H1 (cell line): Measurements from ENCODE around the gene RIPOR3. TPM values are rescaled to one million over a fixed set of nuclear protein-coding genes. Genes with fewer than 3 reads are reported as not detected.

Experiments used
- CTCF ChIA-PET: fragments of 300-600 bp; sonication (Branson Sonifier 250); formaldehyde crosslinking; loops from one replicate; lab custom pipeline; 2021; ENCODE audit not compliant: partially characterized antibody; lab: Charles Lee
- POLR2A ChIA-PET: fragments of 300-600 bp; sonication (Branson Sonifier 250); formaldehyde crosslinking; loops from one replicate; lab custom pipeline; 2021; ENCODE audit warnings: inconsistent platforms; ENCODE audit not compliant: partially characterized antibody; lab: Charles Lee
- DNase-seq, 2 experiments: peaks; one replicate each; pipeline versions ENCODE4 v3.0.0 to v3.0.0-alpha.2; 2010 to 2022; ENCODE audit warnings: low spot score in 2 of 2, low read depth in 1 of 2, mixed read lengths in 1 of 2
- FAIRE-seq: peaks from 2 replicates; lab custom pipeline; 2011; peaks lifted over from hg19 to GRCh38; lab: Jason Lieb, UNC
- H2AFZ ChIP-seq: 2 replicates; pipeline ENCODE4 v1.8.1; 2012; ENCODE audit warnings: low read length, inconsistent platforms
- H2AK5ac ChIP-seq: 2 replicates; pipeline ENCODE4 v1.6.1; 2013; ENCODE audit warnings: low read depth, low read length
- H2BK120ac ChIP-seq: replicated peaks from 2 replicates; pipeline ENCODE3; 2013; ENCODE audit warnings: low read depth, low read length, inconsistent platforms
- H2BK12ac ChIP-seq: 2 replicates; pipeline ENCODE4 v1.6.1; 2013; ENCODE audit warnings: low read depth, low read length
- H2BK15ac ChIP-seq: 2 replicates; pipeline ENCODE4 v1.6.1; 2013; ENCODE audit warnings: low read length
- H2BK20ac ChIP-seq: 2 replicates; pipeline ENCODE4 v1.6.1; 2013; ENCODE audit warnings: low read length
- H2BK5ac ChIP-seq: 2 replicates; pipeline ENCODE4 v1.6.1; 2013; ENCODE audit warnings: low read depth, low read length
- H3K14ac ChIP-seq: 2 replicates; pipeline ENCODE4 v1.6.1; 2013; ENCODE audit warnings: inconsistent platforms; ENCODE audit not compliant: insufficient read length
- H3K18ac ChIP-seq: 2 replicates; pipeline ENCODE4 v1.6.1; 2013; ENCODE audit warnings: low read length; ENCODE audit errors: extremely low read depth
- H3K23ac ChIP-seq: 2 replicates; pipeline ENCODE4 v1.6.1; 2013; ENCODE audit warnings: inconsistent platforms; ENCODE audit not compliant: insufficient read length
- H3K23me2 ChIP-seq: 2 replicates; pipeline ENCODE4 v1.6.1; 2013; ENCODE audit warnings: low read depth, low read length
- H3K27ac ChIP-seq: 2 replicates; pipeline ENCODE4 v1.6.1; 2011; ENCODE audit warnings: low read depth, low read length, inconsistent platforms
- H3K27me3 ChIP-seq, 4 experiments: replicated peaks in 1 of 4; 1 replicate in 1 of 4; 2 replicates in 3 of 4; pipeline versions ENCODE4 v1.6.1 to v1.8.1; 2011 to 2013; ENCODE audit warnings: low read length in 3 of 4, mild to moderate bottlenecking in 3 of 4, inconsistent platforms in 2 of 4, mixed read lengths in 2 of 4, moderate library complexity in 1 of 4; ENCODE audit not compliant: control insufficient read depth in 3 of 4, insufficient read depth in 3 of 4; ENCODE audit errors: extremely low read depth in 1 of 4
- H3K36me3 ChIP-seq, 4 experiments: 2 replicates each; pipeline versions ENCODE4 v1.6.1 to v1.8.1; 2011 to 2013; ENCODE audit warnings: mild to moderate bottlenecking in 4 of 4, low read length in 3 of 4, moderate library complexity in 2 of 4, control low read depth in 1 of 4, inconsistent platforms in 1 of 4; ENCODE audit not compliant: insufficient read depth in 4 of 4, control insufficient read depth in 2 of 4
- H3K4ac ChIP-seq: replicated peaks from 2 replicates; pipeline ENCODE3; 2013; ENCODE audit warnings: low read length, low read depth, mixed read lengths, inconsistent platforms; ENCODE audit not compliant: insufficient read length
- H3K4me1 ChIP-seq, 4 experiments: replicated peaks in 1 of 4; 1 replicate in 1 of 4; 2 replicates in 3 of 4; pipeline versions ENCODE4 v1.6.1 to v1.8.1; 2011 to 2013; ENCODE audit warnings: low read length in 3 of 4, inconsistent platforms in 2 of 4, mixed read lengths in 1 of 4; ENCODE audit not compliant: insufficient read depth in 4 of 4, control insufficient read depth in 3 of 4
- H3K4me2 ChIP-seq, 2 experiments: 2 replicates each; pipeline versions ENCODE4 v1.6.1 to v1.8.1; 2011 to 2013; ENCODE audit warnings: low read depth in 2 of 2, low read length in 2 of 2, control low read depth in 1 of 2, inconsistent platforms in 1 of 2, mild to moderate bottlenecking in 1 of 2; ENCODE audit not compliant: insufficient read depth in 1 of 2
- H3K4me3 ChIP-seq, 4 experiments: fragments of 200-600, 300-600 bp in 1 of 4; sonication (generic), shearing (Covaris generic), sonication (Bioruptor Twin) in 1 of 4; 2 replicates each; pipeline versions ENCODE4 v1.5.1 to v1.8.1; 2011 to 2016; ENCODE audit warnings: low read length in 4 of 4, low read depth in 3 of 4, control low read depth in 2 of 4, inconsistent platforms in 2 of 4, mild to moderate bottlenecking in 2 of 4, mixed read lengths in 1 of 4, moderate library complexity in 1 of 4; ENCODE audit not compliant: insufficient read depth in 2 of 4; ENCODE audit errors: extremely low read depth in 1 of 4
- H3K56ac ChIP-seq: replicated peaks from 2 replicates; pipeline ENCODE3; 2013; ENCODE audit warnings: low read depth, mild to moderate bottlenecking, mixed read lengths, low read length, inconsistent platforms; ENCODE audit not compliant: insufficient read length
- H3K79me1 ChIP-seq: 2 replicates; pipeline ENCODE4 v1.6.1; 2013; ENCODE audit warnings: low read depth, low read length, control low read depth
- H3K79me2 ChIP-seq, 2 experiments: 2 replicates each; pipeline versions ENCODE4 v1.6.1 to v1.8.1; 2012 to 2013; ENCODE audit warnings: low read length in 2 of 2, mild to moderate bottlenecking in 2 of 2, inconsistent platforms in 1 of 2; ENCODE audit not compliant: insufficient read depth in 2 of 2, control insufficient read depth in 1 of 2
- H3K9ac ChIP-seq, 4 experiments: replicated peaks in 1 of 4; 1 replicate in 1 of 4; 2 replicates in 3 of 4; pipeline versions ENCODE4 v1.6.1 to v1.8.1; 2011 to 2013; ENCODE audit warnings: low read depth in 3 of 4, low read length in 3 of 4, control low read depth in 2 of 4, mild to moderate bottlenecking in 2 of 4, moderate library complexity in 2 of 4, inconsistent platforms in 1 of 4; ENCODE audit errors: extremely low read depth in 1 of 4
- H3K9me3 ChIP-seq, 2 experiments: 2 replicates each; pipeline versions ENCODE4 v1.6.1 to v1.8.1; 2012 to 2013; ENCODE audit warnings: mild to moderate bottlenecking in 2 of 2, moderate library complexity in 2 of 2, control low read depth in 1 of 2, inconsistent platforms in 1 of 2, low read depth in 1 of 2, low read length in 1 of 2, mixed read lengths in 1 of 2; ENCODE audit not compliant: insufficient read depth in 2 of 2
- H4K20me1 ChIP-seq, 2 experiments: replicated peaks in 1 of 2; 2 replicates each; pipeline versions ENCODE3 to v1.8.1; 2011 to 2013; ENCODE audit warnings: inconsistent platforms in 2 of 2, low read length in 2 of 2, mild to moderate bottlenecking in 1 of 2; ENCODE audit not compliant: insufficient read depth in 2 of 2, control insufficient read depth in 1 of 2
- H4K5ac ChIP-seq: 2 replicates; pipeline ENCODE4 v1.6.1; 2013; ENCODE audit warnings: low read length, low read depth, mixed read lengths, inconsistent platforms; ENCODE audit not compliant: insufficient read length
- H4K8ac ChIP-seq: 2 replicates; pipeline ENCODE4 v1.8.0; 2013; ENCODE audit warnings: mild to moderate bottlenecking, moderate library complexity, low read length, inconsistent platforms; ENCODE audit not compliant: insufficient read depth; ENCODE audit errors: extremely low read depth
- H4K91ac ChIP-seq: replicated peaks from 2 replicates; pipeline ENCODE3; 2013; ENCODE audit warnings: low read length, mixed read lengths, inconsistent platforms; ENCODE audit not compliant: insufficient read length
- ASH2L ChIP-seq: fragments of 200-600, 300-600 bp; sonication (generic); IDR thresholded peaks from one replicate; pipeline ENCODE4 v1.7.1; 2017; ENCODE audit warnings: low read length
- WGBS, 2 experiments: shearing (Covaris generic) in 1 of 2; methylation state at CpG; one replicate each; pipeline versions ENCODE4 v1.1.6 to v1.1.7; 2013 to 2015; ENCODE audit warnings: low lambda C conversion rate in 2 of 2, mixed read lengths in 2 of 2, inconsistent platforms in 1 of 2, low coverage in 1 of 2, missing lambda C conversion rate in 1 of 2; ENCODE audit not compliant: insufficient replicate concordance in 2 of 2, insufficient coverage in 1 of 2, insufficient read length in 1 of 2; ENCODE audit errors: extremely low coverage in 1 of 2, missing lambda C conversion rate in 1 of 2; 5-methylcytosine and 5-hydroxymethylcytosine counted together
- polyA plus RNA-seq, 7 experiments: library from polyadenylated mRNA; depleted of rRNA in 3 of 7; stranded (reverse) in 5 of 7; unstranded in 2 of 7; fragments of >200 nt in 5 of 7; fragments of 200-250 nt in 2 of 7; gene quantifications; 1 replicate in 5 of 7; 2 replicates in 1 of 7; 4 replicates in 1 of 7; pipeline versions ENCODE4 v1.2.1 to v1.2.3, GENCODE V29; 2011 to 2013; ENCODE audit warnings: missing spikeins in 2 of 7, mixed read lengths in 2 of 7
- total RNA-seq: library from RNA; stranded (reverse); fragmentation: NEBNext Ultra II Directional; extraction: Animal tissue kit (Norgen Biotek cat#: 25700); gene quantifications from 2 replicates; pipeline ENCODE4 v1.2.1, GENCODE V29; 2021

Gene RIPOR3
- total and polyA plus RNA-seq, 2 of the 8 experiments (the other 6 are each of a cell fraction or from before 2014, with no cell fraction given), result 3.6 to 4.5 TPM

DNA sequence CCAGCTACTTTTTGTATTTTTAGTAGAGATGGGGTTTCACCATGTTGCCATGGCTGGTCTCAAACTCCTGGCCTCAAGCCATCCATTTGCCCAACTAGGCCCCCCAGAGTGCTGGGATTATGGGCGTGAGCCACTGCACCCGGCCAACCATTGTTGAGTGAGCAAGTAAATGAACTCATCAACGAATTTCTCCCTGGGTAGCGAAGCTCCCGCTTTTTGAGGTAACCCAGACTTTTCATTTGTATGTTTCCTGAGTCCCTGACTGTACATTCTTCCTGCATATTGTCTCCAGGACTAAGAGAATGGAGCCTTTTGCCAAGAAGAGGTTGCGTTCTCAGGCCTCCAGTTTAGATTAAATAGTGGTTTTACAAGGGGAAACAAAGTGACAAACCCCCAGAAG lies 36.4 kb downstream of the RIPOR3 start:
- Histone ChIP-seq H2BK20ac (no peak overlapping the region), H4K20me1 (no peaks in the 10 kb centered on the region), H3K79me1 (no peaks in the 10 kb centered on the region), H2BK120ac (no peak overlapping the region), H2BK15ac (no peak overlapping the region), H3K79me2 (no peaks in the 10 kb centered on the region), H2BK5ac (no peak overlapping the region), H3K4me3 (no peak overlapping the region), H3K23ac (no peak overlapping the region), H3K14ac (no peak overlapping the region), H3K36me3 (no peaks in the 10 kb centered on the region), H4K8ac (no peak overlapping the region), H3K9ac (no peak overlapping the region), H3K23me2 (no peaks in the 10 kb centered on the region), H2AK5ac (no peak overlapping the region), H3K27ac (no peak overlapping the region), H3K4me2 (no peak overlapping the region), H2AFZ (no peak overlapping the region), H4K5ac (no peak overlapping the region), H3K56ac (no peak overlapping the region), H3K4ac (no peak overlapping the region)
- CTCF ChIA-PET, result interaction anchor here (0.6 to 2.4 kb wide), 12 partner anchors 8 to 136 kb away, joined by 3 to 7 read pairs (median 4); no protein-coding TSS in a partner anchor
- 89% methylated on average over 6 of the region's 6 CpGs; no CpG with 5 or more reads in 1 of the 2 experiments for WGBS, 2 experiments
- no peak for FAIRE-seq
- TF ChIP-seq ASH2L, result no peak
- TF ChIP-seq, all 59 proteins: peak for 0
- H4K91ac ChIP-seq, result no peak overlapping the region
- H3K9me3 ChIP-seq, result no peaks in the 10 kb centered on the region
- H3K18ac ChIP-seq, result no peak overlapping the region
- H3K27me3 ChIP-seq, result no peaks in the 10 kb centered on the region
- H2BK12ac ChIP-seq, result no peak overlapping the region
- POLR2A ChIA-PET, result no interaction called here
- no peak for DNase-seq
- no peaks in the 10 kb centered on the region for H3K4me1 ChIP-seq
